Activated CD4-positive, CD25-positive, alpha-beta regulatory T cell (primary cell): ENCODE measurements around the gene ZNF215.
"Not testable (repeated sequence)": the region's sequence is repeated elsewhere in the genome, so short reads cannot be mapped to it uniquely, and the experiment has no call there.

ENCODE experiments used
- DNase-seq, 4 experiments: peaks; one replicate each; lab custom pipeline; 2025; lab: John Stamatoyannopoulos, UW

Gene ZNF215

GRCh38 chr11:6941970-6942369 is 15.7 kb downstream of the ZNF215 start:
- DNase-seq: no peak

GRCh38 chr11:6943131-6943530 is 16.9 kb downstream of the ZNF215 start:
- DNase-seq: no peak

- not testable (repeated sequence) for DNase-seq
Measured at GRCh38 chr11:6954248-6954647, 28.0 kb downstream of the ZNF215 start.

GRCh38 chr11:6962141-6962540 is 35.9 kb downstream of the ZNF215 start:
- DNase-seq: no peak

GRCh38 chr11:6962673-6963072 is 36.4 kb downstream of the ZNF215 start:
- DNase-seq: no peak

GRCh38 chr11:6968816-6969215 is 42.6 kb downstream of the ZNF215 start:
- no peak for DNase-seq

- not testable (repeated sequence) for DNase-seq
Measured at GRCh38 chr11:6969854-6970253, 43.6 kb downstream of the ZNF215 start.

- no peak for DNase-seq
Measured at GRCh38 chr11:6979365-6979764, 53.1 kb downstream of the ZNF215 start.

GRCh38 chr11:6986487-6986886 is 60.3 kb downstream of the ZNF215 start:
- DNase-seq: no peak

GRCh38 chr11:6988506-6988905 is 62.3 kb downstream of the ZNF215 start:
- DNase-seq: no peak

GRCh38 chr11:6991227-6991626 is 65.0 kb downstream of the ZNF215 start:
- no peak for DNase-seq

GRCh38 chr11:6992026-6992425 is 65.8 kb downstream of the ZNF215 start:
- DNase-seq: no peak

- no peak for DNase-seq
Measured at GRCh38 chr11:6992457-6993417, 66.5 kb downstream of the ZNF215 start.

GRCh38 chr11:6995703-6996102 is 69.5 kb downstream of the ZNF215 start:
- DNase-seq: no peak

GRCh38 chr11:7004482-7004881 is 78.3 kb downstream of the ZNF215 start:
- no peak for DNase-seq
